ENCODE data around the gene ZFYVE26.

GRCh38 chr14:67819563-67820421, 3.4 kb upstream of the ZFYVE26 start, which contains the start of gene RAD51B:
- TF ChIP-seq TOX (CRISPR knock-in tag; IDR thresholded peaks at IDR 0.05; ENCODE audit: borderline replicate concordance), result no peak
- no peak for TF ChIP-seq CSDC2 (CRISPR knock-in tag; IDR thresholded peaks at IDR 0.05)
- no peak for TF ChIP-seq RARB (CRISPR knock-in tag; IDR thresholded peaks at IDR 0.05)
- no peak for TF ChIP-seq ESRRG (CRISPR knock-in tag; IDR thresholded peaks at IDR 0.05)
- TF ChIP-seq PATZ1 (CRISPR knock-in tag; IDR thresholded peaks at IDR 0.05; ENCODE audit: borderline replicate concordance), result no peak
- TF ChIP-seq CSRNP3 (CRISPR knock-in tag; IDR thresholded peaks at IDR 0.05), result no peak
- TF ChIP-seq POU6F1 (CRISPR knock-in tag; IDR thresholded peaks at IDR 0.05; ENCODE audit: borderline replicate concordance, low read depth), result no peak
- TF ChIP-seq BACH2 (CRISPR knock-in tag; IDR thresholded peaks at IDR 0.05; ENCODE audit: borderline replicate concordance), result no peak
- no peak for TF ChIP-seq ZFP30 (CRISPR knock-in tag; IDR thresholded peaks at IDR 0.05)
- no peak for TF ChIP-seq ZNF70 (CRISPR knock-in tag; IDR thresholded peaks at IDR 0.05)

All from SK-N-SH treated with all-trans-retinoic acid at 6 μM for 48 hours (cell line).